Heart right ventricle (tissue), 16 donors: ENCODE results near the gene NIBAN1. TPM values are rescaled to one million over a fixed set of nuclear protein-coding genes. Genes with fewer than 3 reads are reported as not detected.

Source experiments
- ATAC-seq, 8 donors: fragments of 200-7000 bp; cut with Tn5 transposase; one replicate each; pipeline ENCODE4 v1.9.1; 2020; ENCODE audit warnings: mild to moderate bottlenecking in 8 of 8, moderate library complexity in 8 of 8, moderate number of reproducible peaks in 1 of 8
- DNase-seq, 2 donors: peaks; one replicate each; pipeline ENCODE4 v3.0.0-alpha.2; 2020
- H3K27ac ChIP-seq, 10 donors: fragments of 200-600 bp; sonication (generic) in 2 of 10; one replicate each; pipeline versions ENCODE4 v1.5.0 to v1.8.0; 2020 to 2022; ENCODE audit warnings: mild to moderate bottlenecking in 3 of 10
- H3K27me3 ChIP-seq, 7 donors: fragments of 200-600 bp; one replicate each; pipeline ENCODE4 v1.8.0; 2021 to 2022; ENCODE audit warnings: mild to moderate bottlenecking in 2 of 7
- H3K36me3 ChIP-seq, 9 donors: fragments of 200-600 bp; sonication (generic) in 1 of 9; one replicate each; pipeline versions ENCODE4 v1.5.0 to v1.8.0; 2020 to 2022; ENCODE audit warnings: mild to moderate bottlenecking in 2 of 9
- H3K4me1 ChIP-seq, 9 donors: fragments of 200-600 bp; sonication (generic) in 1 of 9; one replicate each; pipeline versions ENCODE4 v1.5.0 to v1.8.0; 2020 to 2022; ENCODE audit warnings: mild to moderate bottlenecking in 4 of 9
- H3K4me3 ChIP-seq, 10 donors: fragments of 200-600 bp; sonication (generic) in 2 of 10; one replicate each; pipeline versions ENCODE4 v1.5.0 to v1.8.0; 2020 to 2022; ENCODE audit warnings: mild to moderate bottlenecking in 7 of 10, moderate library complexity in 2 of 10
- H3K9me3 ChIP-seq, 11 donors: fragments of 200-600 bp in 10 of 11; sonication (generic) in 2 of 11; one replicate each; pipeline versions ENCODE4 v1.5.0 to v1.8.0; 2013 to 2022; ENCODE audit warnings: mild to moderate bottlenecking in 2 of 11, control low read depth in 1 of 11, moderate library complexity in 1 of 11
- WGBS, 2 donors: extraction: QIAGEN DNeasy Blood & Tissue Kit; methylation state at CpG; one replicate each; pipeline ENCODE4 v1.1.7; 2013; ENCODE audit warnings: inconsistent platforms in 1 of 2; 5-methylcytosine and 5-hydroxymethylcytosine counted together
- intact Hi-C, 10 donors: fragments of 100-400 bp; cut with DNase I; formaldehyde crosslinking; loops; one replicate each; pipeline versions ENCODE4 v1.11.1 to v1.14.2; 2022
- polyA plus RNA-seq, 2 donors: library from polyadenylated mRNA; stranded (reverse); fragments of 200-250 nt; gene quantifications; one replicate each; pipeline ENCODE4 v1.2.3, GENCODE V29; 2013
- total RNA-seq, 10 donors: library from RNA; stranded (reverse); fragmentation: NEBNext Ultra II Directional in 3 of 10; extraction: Animal tissue kit (Norgen Biotek cat#: 25700) in 3 of 10; gene quantifications; one replicate each; pipeline versions ENCODE4 v1.2.1 to v1.2.4, GENCODE V29; 2021 to 2023
- TF ChIP-seq, protein P1 (sequence below), 9 donors: fragments of 200-600 bp; sonication (generic) in 2 of 9; IDR thresholded peaks; one replicate each; pipeline versions ENCODE4 v1.5.0 to v1.8.0; 2021 to 2022; ENCODE audit warnings: antibody characterized with exemption in 9 of 9, mild to moderate bottlenecking in 5 of 9, moderate library complexity in 1 of 9
- donor health status: Arrhythmogenic right ventricular cardiomyopathy.
- donor health status: ischemic (EF 13 %, LVEDD 7.1; RV severe dilation, severe dysfunction).
- donor health status: healthy with polysubstance abuse.
- donor health status: DM: no; HTN: yes; CAD: no.
- donor health status: DM: no; HTN: no; CAD: no.
- donor health status: ischemic (EF 25% LVEDD 6.9; RV normal size, moderate dysfunction).
- donor health status: ischemic (EF 25% LVEDD 5.7; RV mildly dilated, moderate dysfunction).
- donor health status: healthy.
- donor health status: DM: yes; HTN: yes; CAD: no.
- donor health status: Ischemic cardiomyopathy.
- donor health status: ischemic (EF 35%, LVEDD 5.7; RV mildly dilated, moderate dysfunction).
- donor health status: nonischemic (EF 11% LVEDD 7.7; RV severe dilation, severe dysfunction).
- donor health status: DM: yes; HTN: yes; CAD: no.
- donor health status: PGD.
- donor health status: ischemic (EF 29% LVEDD 5.4; RV normal size, mild dysfunction).
- donor health status: nonischemic (EF 23%, LVEDD 6.1; RV moderate dilation, normal function).

Gene NIBAN1
- total and polyA plus RNA-seq, 12 donors: 46.6 to 601 (median 363) TPM

- WGBS, 2 donors: 38 to 55% methylated on average over 8 of the region's 8 CpGs
- Histone ChIP-seq H3K36me3 (peaks cover 0 to 3% (median 0%) of the 10 kb centered on the region in 9 donors), H3K27me3 (no peaks in the 10 kb centered on the region), H3K27ac (peak overlapping the region; percentile 69 to 95 (median 90)), H3K9me3 (no peaks in the 10 kb centered on the region), H3K4me3 (peak overlapping the region; percentile 66 to 92 (median 76)), H3K4me1 (peaks cover 0 to 67% (median 30%) of the 10 kb centered on the region in 9 donors)
- DNase-seq (no peak), ATAC-seq (peak in 7 of 8 donors; percentile 25 to 60 (median 39))
- TF ChIP-seq, protein P1, sequence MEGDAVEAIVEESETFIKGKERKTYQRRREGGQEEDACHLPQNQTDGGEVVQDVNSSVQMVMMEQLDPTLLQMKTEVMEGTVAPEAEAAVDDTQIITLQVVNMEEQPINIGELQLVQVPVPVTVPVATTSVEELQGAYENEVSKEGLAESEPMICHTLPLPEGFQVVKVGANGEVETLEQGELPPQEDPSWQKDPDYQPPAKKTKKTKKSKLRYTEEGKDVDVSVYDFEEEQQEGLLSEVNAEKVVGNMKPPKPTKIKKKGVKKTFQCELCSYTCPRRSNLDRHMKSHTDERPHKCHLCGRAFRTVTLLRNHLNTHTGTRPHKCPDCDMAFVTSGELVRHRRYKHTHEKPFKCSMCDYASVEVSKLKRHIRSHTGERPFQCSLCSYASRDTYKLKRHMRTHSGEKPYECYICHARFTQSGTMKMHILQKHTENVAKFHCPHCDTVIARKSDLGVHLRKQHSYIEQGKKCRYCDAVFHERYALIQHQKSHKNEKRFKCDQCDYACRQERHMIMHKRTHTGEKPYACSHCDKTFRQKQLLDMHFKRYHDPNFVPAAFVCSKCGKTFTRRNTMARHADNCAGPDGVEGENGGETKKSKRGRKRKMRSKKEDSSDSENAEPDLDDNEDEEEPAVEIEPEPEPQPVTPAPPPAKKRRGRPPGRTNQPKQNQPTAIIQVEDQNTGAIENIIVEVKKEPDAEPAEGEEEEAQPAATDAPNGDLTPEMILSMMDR (IDR thresholded peaks at IDR 0.05): no peak
- intact Hi-C loops: loop anchor here in 6 of 10 donors (5.0 to 10.0 kb wide), 4 partner anchors 79 to 144 kb away; no protein-coding TSS in a partner anchor
These were observed 2.6 kb downstream of the NIBAN1 start for GRCh38 chr1:184971522-184972265.

GRCh38 chr1:184970691-184971161 lies 3.6 kb downstream of the NIBAN1 start:
- intact Hi-C loops: loop anchor here in 6 of 10 donors (5.0 to 10.0 kb wide), 4 partner anchors 78 to 143 kb away; no protein-coding TSS in a partner anchor
- Histone ChIP-seq H3K27ac (peak overlapping the region; percentile 58 to 95 (median 90)), H3K9me3 (no peaks in the 10 kb centered on the region), H3K4me1 (peaks cover 0 to 77% (median 38%) of the 10 kb centered on the region in 9 donors), H3K27me3 (no peaks in the 10 kb centered on the region), H3K36me3 (peaks cover 0 to 8% (median 0%) of the 10 kb centered on the region in 9 donors), H3K4me3 (peak overlapping the region in 4 of 10 donors; percentile 66 to 92 (median 80))
- no peak for DNase-seq
- peak in 1 of 8 donors; percentile 15 for ATAC-seq
- WGBS, 2 donors: 54 to 64% methylated on average over 5 of the region's 5 CpGs
- TF ChIP-seq, protein P1 (IDR thresholded peaks at IDR 0.05): no peak

- ATAC-seq: no peak
- TF ChIP-seq, protein P1 (IDR thresholded peaks at IDR 0.05): no peak
- Histone ChIP-seq H3K9me3 (no peaks in the 10 kb centered on the region), H3K27ac (peak overlapping the region in 6 of 10 donors; percentile 12 to 66 (median 41)), H3K4me3 (no peak overlapping the region), H3K36me3 (peaks cover 0 to 26% (median 0%) of the 10 kb centered on the region in 9 donors), H3K27me3 (no peaks in the 10 kb centered on the region), H3K4me1 (peaks cover 0 to 71% (median 50%) of the 10 kb centered on the region in 9 donors)
- intact Hi-C loops: no loop called here
- no peak for DNase-seq
- WGBS, 2 donors: 80 to 84% methylated on average over 2 of the region's 2 CpGs
These were observed 7.3 kb downstream of the NIBAN1 start for GRCh38 chr1:184966989-184967388.

DNA sequence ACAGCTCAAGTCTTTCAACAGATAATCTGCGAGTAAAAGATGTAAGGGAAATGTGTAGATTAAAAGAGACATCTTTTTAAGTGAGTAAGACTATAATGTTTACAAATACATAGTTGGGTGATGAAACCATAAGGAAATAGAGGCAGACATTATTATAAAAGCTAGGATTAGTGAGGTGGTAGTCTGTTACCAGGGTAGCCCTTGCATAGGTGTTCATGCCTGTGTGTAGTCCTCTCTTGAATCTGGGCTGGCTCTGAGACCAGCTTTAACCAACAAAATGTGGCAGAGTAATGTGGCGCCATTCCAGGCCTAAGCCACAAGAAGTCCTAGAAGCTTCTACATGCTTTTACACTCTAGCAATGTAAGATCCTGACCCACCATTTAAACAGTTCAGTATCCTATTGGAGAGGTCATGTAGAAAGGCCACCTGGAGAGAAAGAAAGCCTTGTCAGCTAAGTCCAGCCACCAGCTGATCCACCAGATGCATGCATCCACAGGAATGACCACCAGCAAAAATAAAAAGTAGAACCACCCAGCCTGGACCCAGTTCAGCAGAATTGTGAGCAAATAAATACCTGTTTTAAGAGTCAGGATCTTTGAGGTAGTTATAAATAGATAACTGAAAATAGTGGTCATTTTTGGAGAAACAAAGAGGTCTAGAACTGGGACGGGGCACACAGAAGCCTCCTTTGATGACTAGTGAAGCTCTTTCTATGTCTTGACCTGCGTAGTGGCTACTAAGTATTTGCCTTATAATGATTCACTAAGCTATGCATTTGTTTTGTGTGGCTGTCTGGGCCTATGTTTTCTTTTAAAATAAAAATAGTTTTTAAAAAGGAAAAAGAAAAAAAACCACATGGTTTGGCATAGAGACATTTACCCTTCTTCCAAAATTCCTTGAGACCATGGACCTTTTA lies 8.1 kb downstream of the NIBAN1 start:
- Histone ChIP-seq H3K36me3 (peaks cover 0 to 32% (median 0%) of the 10 kb centered on the region in 9 donors), H3K4me1 (peaks cover 0 to 71% (median 53%) of the 10 kb centered on the region in 9 donors), H3K27me3 (no peaks in the 10 kb centered on the region), H3K27ac (peak overlapping the region in 6 of 10 donors; percentile 28 to 66 (median 41)), H3K9me3 (no peaks in the 10 kb centered on the region), H3K4me3 (no peak overlapping the region)
- TF ChIP-seq, protein P1 (IDR thresholded peaks at IDR 0.05): no peak
- peak in 2 of 8 donors; percentile 13 to 21 for ATAC-seq
- intact Hi-C loops: no loop called here
- DNase-seq: no peak
- WGBS, 2 donors: 68 to 78% methylated on average over 4 of the region's 4 CpGs
